Activated CD4-positive, alpha-beta T cell treated with anti-CD3 and anti-CD28 coated beads, Interleukin-2, amount 50 U/mL, for 48 hours (primary cell): ENCODE data around the gene STXBP5.

Experiments
- DNase-seq, 2 experiments: peaks; one replicate each; pipeline ENCODE4 v3.0.0-alpha.2; 2020

STXBP5 gene

DNA sequence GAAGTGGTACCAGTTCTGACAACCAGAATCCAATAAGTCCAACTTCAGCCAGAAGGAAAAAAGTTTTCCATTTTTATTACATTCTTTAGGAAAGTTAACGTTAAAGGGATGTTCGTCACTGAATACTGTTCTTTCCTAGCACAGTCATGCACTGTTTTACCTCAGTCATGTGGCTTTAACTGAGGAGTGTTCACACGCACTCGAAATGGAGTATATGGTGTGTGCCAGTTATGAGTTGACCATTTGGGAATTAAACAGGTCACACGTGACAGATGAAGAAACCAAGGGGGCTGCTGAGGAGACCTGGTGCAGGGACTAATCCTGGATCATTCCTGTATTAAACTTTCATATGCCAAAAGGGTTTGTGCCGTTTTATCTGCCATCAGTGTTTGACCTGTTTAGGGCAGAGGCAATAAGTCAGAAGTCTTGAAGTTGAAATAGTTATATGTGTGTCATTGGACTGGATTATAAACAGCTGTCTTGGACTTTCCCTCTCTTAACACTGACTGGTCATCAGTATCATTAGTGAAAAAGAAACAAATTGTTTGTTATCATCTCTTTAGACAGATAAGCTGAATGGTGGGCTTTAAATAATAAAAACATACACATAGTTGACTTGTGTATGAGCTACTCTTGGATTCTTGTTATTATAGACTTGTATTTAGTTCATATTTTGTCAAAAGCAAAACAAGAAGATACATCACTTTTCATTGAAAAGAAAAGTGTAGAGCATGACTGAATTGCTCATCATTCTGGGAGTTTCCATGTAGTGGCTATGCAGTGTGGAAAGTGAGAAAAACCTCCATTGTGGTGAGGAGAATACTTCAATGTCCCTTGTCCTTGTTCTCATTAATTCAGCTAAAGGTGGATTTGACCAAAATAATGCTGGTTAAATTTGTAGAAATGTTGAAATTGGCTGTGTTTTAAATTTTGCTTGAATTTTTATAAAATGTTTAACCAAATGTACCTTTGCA is 180.8 kb downstream of the STXBP5 start:
- no peak for DNase-seq

DNA sequence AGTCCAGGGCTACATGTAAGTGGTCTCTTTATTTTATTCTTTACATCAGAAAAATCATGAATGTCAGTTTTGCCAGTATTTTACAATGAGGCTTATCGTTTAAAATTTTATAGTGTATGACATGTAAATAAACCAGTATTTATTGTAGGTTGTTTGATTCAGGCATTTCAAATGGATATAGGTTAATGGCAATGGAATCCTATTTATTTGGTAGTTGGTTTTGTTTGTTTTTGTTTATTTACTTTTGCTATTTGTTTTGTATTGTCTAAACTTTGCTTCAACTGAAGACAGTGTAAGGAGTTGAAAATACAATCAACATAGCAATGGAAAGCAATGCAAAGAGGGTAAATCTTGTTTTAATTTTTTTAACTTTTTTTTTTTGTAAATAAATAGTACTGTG is 185.2 kb downstream of the STXBP5 start:
- no peak for DNase-seq

DNA sequence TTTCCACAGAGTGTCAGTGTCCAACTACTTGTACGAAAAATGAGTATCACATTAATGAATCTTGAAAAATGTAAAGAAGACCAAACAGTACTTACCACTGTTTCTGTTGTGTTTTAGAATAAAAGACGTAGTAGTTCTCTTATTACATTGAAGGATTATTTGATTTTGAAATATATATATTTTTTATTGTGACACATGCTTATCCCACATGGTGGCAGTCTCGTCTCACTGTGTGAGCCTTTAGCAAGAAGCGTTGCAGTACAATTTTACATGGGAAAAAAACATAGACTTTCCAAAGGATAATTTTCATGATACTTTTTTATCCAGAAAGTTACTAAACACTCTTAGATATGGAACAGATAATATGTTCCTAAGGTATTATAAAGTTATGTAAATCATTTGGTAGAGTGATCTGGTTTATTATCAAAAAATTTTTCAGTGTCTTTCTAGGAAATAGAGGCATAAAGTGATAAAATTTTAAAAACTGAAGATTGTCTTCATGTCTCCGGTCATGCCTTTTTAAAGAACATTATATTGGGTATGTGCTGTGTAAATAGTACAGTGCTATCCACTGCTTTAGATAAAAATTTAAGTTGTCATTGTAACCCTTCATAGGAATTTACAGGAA is 186.8 kb downstream of the STXBP5 start:
- DNase-seq: peak in 1 of 2 experiments; percentile 13

DNA sequence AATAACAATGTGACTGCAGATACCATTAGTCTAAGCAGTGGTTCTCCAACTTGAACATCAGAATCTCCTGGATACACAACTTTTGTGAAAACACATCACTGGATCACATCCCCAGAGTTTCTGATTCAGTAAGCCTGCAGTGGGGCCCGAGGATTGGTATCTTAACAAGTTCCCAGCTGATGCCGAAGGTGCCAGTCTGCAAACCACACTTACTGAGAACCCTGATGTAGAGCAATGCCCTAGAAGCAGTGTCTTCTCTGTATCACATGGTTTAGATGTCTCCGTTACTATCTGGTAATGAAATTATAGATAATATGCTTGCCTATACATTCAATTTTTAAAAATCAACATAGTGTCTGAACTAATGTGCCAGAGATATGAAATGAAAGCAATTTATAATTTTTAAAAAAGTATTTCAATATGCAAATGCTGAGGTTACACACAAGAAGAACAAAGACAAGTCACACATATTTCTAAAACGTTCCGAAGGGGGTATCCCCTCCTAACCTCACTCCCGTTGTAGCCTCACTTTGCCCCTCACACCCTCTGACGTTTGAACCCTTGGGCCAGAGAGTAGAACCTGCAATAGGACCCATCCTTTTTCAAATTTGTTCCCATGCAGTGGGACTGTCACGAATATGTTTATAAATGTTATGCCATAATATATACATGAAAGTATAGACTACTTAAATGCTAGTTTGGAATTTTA is 188.9 kb downstream of the STXBP5 start:
- DNase-seq: no peak

DNA sequence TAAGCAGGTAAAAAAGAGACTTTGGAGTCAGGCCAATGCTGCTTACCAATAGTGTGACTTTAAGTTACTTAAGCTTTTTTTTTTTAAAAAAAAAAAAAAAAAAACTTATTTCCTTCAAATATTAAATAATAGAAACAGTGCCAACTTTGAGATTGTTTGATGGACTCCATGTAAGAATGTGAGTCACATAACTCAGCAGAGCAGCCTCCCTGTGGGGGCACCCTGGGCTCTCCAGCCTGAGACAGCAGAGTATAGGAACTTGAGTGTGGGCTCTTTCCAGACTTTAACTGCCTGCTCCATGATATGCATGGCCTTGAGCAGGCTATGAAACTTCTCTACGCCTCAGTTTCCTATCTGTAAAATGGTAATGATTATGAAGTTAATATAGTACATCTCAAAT is 190.9 kb downstream of the STXBP5 start:
- DNase-seq: no peak

DNA sequence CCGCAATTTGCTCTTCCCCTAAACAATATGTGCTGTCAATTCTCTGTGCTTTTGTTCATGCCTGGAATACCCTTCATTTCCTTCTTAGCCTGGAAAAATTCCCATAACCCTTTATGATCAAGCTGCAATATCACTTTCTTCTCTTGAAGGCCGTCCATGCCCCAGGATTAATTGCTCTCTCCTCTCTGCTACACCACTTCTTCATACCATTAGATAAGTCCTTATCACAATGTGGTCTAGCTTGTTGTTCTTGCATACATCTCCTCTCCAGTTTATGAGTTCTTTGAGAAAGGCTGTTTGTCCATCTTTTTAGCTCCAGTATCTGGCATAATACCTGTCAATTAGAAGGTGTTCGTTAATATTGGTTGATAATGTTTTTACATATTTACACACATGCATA is 193.1 kb downstream of the STXBP5 start:
- DNase-seq: no peak

DNA sequence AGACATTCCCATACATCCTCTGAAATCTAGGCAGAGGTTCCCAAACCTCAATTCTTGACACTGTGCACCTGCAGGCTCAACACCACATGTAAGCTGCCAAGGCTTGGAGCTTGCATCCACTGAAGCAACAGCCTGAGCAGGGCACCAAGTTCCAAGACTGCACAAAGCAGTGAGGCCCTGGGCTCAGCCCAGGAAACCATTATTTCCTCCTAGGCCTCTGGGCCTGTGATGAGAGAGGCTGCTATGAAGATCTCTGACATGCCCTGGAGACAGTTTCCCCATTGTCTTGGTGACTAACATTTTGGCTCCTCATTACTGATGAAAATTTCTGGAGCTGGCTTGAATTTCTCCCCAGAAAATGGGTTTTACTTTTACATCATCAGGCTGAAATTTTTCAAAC is 196.8 kb downstream of the STXBP5 start:
- no peak for DNase-seq

DNA sequence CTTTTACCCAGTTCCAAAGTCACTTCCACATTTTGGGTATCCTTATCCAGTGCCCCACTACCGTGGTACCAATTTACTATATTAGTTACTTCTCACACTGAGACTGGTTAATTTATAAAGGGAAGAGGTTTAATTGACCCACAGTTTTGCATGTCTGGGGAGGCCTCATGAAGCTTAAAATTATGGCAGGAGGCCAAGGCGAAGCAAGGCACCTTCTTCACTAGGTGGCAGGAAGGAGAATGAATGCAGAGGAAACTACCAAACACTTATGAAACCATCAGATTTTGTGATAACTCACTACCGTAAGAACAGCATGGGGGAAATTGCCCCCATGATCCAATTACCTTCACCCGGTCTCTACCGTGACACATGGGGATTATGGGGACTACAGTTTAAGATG is 197.6 kb downstream of the STXBP5 start:
- DNase-seq: no peak

DNA sequence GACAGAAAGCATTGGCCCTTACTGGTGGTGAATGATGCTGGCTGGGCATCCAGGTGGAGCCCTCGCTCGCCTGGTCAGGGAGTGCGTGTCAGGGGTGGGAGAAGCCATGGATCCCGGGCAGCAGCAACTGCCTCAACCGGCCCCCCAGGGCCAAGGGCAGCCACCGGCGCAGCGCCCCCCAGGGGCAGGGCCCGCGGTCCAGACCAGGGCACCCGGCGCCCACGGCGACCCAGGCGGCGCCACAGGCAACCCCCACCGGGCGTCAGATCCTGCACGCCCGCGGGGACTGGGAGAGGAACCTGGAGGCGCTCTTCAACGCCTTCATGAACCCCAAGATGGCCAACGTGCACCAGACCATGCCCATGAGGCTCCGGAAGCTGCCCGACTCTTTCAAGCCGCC is 202.6 kb downstream of the STXBP5 start:
- DNase-seq: no peak

DNA sequence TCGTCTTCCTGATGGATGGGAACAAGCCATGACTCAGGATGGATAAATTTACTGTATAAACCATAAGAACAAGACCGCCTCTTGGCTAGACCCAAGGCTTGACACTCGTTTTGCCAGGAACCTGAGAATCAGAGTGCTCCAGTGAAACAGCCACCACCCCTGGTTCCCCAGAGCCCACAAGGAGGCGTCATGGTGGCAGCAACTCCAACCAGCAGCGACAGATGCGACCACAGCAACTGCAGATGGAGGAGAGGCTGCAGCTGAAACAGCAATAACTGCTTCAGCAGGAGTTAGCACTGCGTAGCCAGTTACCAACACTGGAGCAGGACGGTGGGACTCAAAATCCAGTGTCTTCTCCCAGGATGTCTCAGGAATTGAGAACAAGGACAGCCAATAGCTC is 203.4 kb downstream of the STXBP5 start:
- DNase-seq: no peak

DNA sequence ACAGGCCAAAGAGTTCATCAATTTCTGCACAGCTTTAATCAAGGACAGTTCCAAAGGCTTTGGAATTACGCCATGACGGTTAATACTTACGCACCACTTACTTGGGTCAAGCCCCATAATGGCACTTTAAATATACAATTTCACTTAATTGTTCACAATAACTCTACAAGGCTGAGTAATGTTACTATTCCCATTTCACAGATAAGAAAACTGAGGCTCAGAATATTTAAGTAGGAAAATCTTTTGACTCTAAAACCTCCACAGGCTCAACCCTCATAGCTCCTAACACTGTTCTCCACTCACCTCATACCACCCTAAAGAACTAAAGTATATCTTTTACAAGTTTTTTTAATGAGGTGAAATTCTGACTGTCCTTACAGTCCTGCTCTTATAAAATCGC is 212.4 kb downstream of the STXBP5 start:
- DNase-seq: no peak

DNA sequence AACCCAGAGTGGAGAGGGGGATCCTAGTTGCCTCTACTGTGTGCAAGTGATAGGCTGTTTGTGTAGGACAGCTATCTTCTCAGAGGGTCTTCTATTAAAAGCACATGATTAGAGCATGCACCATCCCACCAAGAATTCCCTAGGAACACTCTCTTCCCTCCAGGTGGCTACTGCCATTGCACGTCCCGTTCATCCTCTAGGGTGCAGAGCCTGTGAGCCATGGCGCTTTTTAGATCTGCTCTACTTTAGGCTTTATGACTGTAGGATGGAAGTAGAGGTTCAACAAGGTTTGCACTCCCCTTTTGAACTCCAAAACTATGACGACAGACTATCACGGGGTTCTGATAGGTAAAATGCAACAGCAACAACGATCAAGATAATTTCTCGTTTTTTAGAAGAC is 213.7 kb downstream of the STXBP5 start:
- DNase-seq: no peak

DNA sequence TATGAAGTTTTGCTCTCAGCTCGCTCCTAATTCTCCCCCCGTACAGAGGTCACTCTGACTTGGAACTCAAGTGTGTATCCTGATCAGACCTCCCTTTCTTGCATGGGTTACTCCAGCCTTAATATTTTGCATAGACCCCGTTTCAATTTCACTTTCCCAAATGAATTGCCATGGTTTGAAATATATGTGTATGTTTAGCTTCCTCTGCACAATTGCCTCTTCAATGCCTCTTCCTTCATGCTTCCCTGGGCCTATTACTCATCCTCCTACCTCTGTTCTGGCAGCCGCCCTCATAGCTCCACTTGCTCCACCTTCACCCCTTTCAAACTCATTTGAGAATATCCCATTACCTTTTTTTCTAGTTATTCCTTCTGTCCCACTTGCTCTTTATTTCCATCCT is 214.3 kb downstream of the STXBP5 start:
- no peak for DNase-seq

DNA sequence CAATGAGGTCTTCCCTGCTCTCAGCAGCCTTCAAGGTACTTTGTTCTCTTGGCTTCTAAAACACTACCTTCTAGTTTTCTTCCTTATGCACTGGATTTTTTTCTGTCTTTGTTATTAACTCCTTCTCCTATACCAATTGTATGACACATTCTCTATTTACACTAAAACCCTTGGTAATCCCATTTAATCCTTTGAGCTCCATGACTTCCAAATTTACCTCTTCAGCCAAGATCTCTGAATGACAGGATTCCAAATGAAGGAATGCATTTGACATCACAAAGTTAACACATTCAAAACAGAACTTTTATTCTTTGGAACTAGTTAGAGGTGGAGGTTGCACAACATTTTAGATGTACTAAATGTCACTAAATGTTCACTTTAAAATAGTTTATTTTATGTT is 217.7 kb downstream of the STXBP5 start:
- no peak for DNase-seq

DNA sequence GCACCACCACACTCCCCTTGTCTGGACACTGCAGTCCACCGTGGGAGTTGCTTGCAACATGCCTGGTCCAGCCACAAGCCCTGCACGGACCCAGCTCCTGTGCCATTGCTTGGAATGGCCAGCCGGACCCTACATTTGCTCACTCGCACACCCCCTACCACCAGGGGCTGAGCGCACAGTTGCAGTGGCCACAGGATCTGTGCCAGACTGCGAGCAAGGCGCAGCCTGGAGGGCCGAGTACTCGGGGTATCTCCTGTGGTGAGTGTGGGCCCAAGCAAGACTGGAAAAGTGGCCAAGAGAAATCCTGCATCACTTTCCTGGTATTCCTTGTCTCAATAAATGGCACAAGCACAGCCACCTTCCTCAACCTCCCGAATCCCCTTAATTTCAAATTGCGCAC is 218.9 kb downstream of the STXBP5 start:
- no peak for DNase-seq

DNA sequence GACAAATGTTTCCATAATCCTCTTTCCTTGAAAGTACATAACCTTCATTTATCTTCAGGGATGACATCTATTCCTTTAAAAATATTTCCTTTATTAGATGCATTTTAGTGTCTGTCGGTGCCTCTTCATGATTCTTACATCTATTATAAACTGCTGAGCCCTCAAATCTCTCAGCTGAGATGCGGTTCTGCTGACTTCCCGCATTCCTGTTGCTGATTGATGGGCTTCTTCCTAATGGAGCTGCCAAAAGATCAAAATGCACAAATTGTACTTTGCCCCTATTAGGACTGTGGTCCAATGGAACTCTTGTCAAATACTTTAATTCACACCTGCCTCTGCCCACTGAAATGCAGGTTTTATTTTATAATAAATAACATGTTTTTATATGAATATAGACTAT is 225.6 kb downstream of the STXBP5 start:
- DNase-seq: no peak

DNA sequence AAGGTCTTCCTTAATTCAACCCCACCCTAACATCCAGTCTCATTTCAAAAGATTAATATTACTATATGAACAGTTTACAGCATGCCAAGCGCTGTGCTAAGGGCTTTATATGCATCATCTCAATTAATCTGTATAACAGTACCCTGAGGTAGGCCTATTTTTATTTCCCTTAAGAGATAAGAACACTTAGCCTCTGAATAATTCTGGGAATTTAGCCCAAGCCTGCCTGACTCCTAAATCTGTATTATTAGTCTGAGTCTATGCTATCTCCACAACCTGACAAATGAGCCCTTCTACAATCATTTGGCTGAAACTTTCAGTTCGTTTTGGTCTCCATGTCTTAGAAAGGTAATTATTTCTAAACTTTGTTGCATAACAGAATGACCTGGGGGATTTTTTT is 226.6 kb downstream of the STXBP5 start:
- no peak for DNase-seq

DNA sequence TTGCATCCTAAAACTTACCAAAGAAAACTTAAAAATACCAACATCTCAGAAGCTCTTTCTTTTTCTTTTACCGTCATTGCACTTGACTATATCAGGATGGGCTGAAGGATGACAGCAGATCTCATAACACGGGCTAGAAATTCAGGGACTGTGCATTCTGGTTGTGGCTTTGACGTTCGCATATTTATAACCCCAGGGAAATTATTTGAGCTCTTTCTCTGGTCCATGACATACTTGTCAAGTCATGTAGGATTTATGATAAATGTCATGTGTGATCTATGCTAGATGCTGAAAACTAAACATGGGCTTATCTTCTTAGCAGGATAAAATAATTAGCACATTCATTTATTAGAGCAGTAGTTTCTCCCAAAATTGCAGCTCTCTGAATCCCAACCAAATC is 229.9 kb downstream of the STXBP5 start:
- no peak for DNase-seq

DNA sequence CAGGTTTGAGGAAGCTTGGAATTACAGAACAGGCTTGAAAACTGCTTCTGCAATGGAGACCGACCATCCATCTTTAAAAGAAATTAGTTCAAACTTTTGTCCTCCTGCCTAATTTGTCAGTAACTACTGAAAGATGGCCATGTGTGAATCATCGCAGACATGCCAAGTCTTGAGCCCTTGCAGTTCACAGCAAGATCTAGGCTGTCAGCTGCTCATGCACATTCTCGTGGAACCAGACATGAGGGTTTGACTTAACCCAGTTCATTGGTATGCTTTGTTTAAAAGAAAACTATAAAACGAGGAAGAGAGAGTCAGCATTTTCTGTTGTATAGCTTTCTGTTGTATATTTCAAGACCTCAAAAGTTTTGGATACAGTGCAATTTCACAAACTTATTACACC is 230.3 kb downstream of the STXBP5 start:
- no peak for DNase-seq

DNA sequence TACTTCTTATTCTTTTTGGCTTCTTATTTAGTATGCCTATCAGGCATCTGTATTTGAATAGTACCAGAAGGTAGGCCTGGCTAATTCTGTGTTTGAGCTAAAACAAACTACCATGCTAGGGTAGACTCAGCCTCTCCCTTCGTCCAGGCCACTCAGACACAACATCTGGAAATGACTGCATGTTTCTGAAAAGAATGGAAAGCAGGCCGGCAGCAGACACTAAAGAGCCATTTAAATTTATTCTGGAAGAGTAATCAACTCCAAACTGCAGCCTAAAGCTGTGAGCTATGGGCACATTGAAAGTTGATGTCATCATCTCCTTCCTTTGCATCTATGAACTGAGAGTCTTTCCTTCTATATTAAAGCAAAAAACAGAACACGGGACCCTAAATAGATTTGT is 233.4 kb downstream of the STXBP5 start:
- DNase-seq: no peak

DNA sequence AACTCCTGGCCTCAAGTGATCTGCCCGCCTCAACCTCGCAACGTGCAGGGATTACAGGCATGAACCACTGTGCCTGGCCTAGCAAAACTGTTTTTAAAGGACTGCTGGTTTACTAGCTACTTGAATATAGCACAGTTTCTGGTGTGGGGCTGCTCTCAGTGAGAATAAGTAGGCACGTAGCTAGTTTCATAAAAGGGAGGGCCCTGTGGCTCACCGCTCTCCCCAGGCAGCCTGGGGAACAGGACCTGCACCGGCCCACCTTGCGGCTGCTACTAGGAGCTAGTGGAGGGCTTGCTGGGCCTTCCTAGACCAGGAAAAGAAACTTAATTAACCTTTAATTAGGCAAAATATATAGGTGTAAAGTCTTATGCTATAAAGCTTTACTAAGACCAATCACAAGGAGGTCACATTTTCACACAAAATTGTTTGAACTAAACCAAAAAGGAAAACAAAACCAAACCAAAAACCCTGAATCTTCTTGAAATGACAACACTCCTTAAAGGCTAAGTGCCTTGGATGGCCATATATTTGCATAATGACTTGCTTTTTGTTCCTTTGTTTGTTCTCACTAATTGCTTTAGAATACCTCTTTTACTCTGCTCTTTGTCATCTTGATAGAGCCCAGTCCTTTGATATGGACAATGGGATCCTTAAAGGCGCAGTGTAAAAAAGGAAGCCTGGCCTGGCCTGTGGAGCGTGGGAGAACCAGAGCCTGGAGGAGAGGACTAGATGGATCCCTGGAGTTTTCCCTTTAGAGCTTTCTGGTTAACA is 234.7 kb downstream of the STXBP5 start:
- DNase-seq: no peak
